ENCODE measurements around the gene VRTN.

Gene VRTN

DNA sequence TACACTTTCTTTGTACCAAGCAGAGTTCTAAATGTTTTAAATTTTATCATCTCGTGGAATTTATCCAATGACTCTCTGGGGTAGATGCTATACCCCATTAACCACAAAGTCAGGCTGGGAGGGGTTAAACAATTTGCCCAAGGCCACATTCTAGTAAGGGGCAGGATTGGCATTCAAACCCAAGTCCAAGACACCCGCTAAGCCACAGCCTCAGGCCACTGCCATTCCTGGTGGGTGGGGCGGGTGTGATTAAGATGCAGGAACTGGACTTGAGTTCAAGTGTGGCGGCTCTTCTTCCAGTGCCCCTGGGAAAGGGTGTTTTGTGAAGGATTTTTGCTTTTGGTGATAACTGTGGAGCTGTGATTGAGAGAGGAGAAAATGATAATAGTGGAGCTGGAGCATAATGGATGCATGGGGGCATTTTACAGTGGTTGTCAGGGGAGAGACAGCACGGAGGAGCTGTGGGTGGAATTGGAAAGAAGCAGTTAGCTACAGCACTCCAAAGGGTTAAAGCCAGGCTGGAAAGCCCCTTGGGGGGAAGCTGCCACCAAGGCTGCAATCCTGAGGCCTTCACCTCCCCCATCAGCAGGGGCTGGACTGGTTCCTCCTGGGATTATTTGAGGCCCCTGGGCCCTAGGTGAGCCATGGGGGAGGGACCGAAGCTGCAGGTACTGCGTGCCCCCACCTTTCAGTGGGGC, 1.0 kb upstream of the VRTN start:
- TF ChIP-seq POLR2AphosphoS5 (IDR thresholded peaks at IDR 0.05; ENCODE audit: low read depth), result no peak
- no peaks in the 10 kb centered on the region for H3K27me3 ChIP-seq (ENCODE audit: insufficient read depth, poor library complexity, severe bottlenecking)
- H3K27ac ChIP-seq (replicated peaks), result no peak overlapping the region
- H3K4me3 ChIP-seq (replicated peaks; ENCODE audit: insufficient read depth, low read length), result no peak overlapping the region
- DNase-seq (ENCODE audit: low read depth in 1 of 2, low spot score in 1 of 2), result no peak

DNA sequence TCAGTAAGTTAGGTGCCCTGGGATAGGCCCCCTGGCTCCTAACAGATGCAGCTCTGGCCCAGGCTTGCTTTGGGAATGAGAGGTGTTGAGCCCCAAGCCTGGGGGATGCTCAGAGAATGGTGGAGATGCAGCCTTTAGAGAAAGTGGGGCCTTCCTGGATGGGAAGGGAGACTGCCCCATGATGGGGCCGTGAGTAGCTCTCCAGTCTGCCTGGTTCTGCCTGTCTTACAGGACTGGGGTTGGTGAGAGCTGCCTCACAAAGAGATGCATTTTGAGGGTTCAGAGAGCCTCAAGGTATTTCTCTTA, 523 bp upstream of the VRTN start:
- no peak overlapping the region for H3K4me3 ChIP-seq (replicated peaks; ENCODE audit: insufficient read depth, low read length)
- DNase-seq (ENCODE audit: low read depth in 1 of 2, low spot score in 1 of 2), result no peak
- no peaks in the 10 kb centered on the region for H3K27me3 ChIP-seq (ENCODE audit: insufficient read depth, poor library complexity, severe bottlenecking)
- no peak for TF ChIP-seq GABPA (IDR thresholded peaks at IDR 0.05; ENCODE audit: low read depth)
- no peak for TF ChIP-seq SPI1 (IDR thresholded peaks at IDR 0.05; ENCODE audit: borderline replicate concordance, low read depth)
- TF ChIP-seq, protein P1, sequence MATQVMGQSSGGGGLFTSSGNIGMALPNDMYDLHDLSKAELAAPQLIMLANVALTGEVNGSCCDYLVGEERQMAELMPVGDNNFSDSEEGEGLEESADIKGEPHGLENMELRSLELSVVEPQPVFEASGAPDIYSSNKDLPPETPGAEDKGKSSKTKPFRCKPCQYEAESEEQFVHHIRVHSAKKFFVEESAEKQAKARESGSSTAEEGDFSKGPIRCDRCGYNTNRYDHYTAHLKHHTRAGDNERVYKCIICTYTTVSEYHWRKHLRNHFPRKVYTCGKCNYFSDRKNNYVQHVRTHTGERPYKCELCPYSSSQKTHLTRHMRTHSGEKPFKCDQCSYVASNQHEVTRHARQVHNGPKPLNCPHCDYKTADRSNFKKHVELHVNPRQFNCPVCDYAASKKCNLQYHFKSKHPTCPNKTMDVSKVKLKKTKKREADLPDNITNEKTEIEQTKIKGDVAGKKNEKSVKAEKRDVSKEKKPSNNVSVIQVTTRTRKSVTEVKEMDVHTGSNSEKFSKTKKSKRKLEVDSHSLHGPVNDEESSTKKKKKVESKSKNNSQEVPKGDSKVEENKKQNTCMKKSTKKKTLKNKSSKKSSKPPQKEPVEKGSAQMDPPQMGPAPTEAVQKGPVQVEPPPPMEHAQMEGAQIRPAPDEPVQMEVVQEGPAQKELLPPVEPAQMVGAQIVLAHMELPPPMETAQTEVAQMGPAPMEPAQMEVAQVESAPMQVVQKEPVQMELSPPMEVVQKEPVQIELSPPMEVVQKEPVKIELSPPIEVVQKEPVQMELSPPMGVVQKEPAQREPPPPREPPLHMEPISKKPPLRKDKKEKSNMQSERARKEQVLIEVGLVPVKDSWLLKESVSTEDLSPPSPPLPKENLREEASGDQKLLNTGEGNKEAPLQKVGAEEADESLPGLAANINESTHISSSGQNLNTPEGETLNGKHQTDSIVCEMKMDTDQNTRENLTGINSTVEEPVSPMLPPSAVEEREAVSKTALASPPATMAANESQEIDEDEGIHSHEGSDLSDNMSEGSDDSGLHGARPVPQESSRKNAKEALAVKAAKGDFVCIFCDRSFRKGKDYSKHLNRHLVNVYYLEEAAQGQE (IDR thresholded peaks at IDR 0.05; ENCODE audit: insufficient replicate concordance, low read depth), result no peak
- no peak for TF ChIP-seq POLR2AphosphoS5 (IDR thresholded peaks at IDR 0.05; ENCODE audit: low read depth)
- TF ChIP-seq, protein P2, sequence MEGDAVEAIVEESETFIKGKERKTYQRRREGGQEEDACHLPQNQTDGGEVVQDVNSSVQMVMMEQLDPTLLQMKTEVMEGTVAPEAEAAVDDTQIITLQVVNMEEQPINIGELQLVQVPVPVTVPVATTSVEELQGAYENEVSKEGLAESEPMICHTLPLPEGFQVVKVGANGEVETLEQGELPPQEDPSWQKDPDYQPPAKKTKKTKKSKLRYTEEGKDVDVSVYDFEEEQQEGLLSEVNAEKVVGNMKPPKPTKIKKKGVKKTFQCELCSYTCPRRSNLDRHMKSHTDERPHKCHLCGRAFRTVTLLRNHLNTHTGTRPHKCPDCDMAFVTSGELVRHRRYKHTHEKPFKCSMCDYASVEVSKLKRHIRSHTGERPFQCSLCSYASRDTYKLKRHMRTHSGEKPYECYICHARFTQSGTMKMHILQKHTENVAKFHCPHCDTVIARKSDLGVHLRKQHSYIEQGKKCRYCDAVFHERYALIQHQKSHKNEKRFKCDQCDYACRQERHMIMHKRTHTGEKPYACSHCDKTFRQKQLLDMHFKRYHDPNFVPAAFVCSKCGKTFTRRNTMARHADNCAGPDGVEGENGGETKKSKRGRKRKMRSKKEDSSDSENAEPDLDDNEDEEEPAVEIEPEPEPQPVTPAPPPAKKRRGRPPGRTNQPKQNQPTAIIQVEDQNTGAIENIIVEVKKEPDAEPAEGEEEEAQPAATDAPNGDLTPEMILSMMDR (IDR thresholded peaks at IDR 0.05; ENCODE audit: insufficient read depth, low read length), result no peak
- H3K27ac ChIP-seq (replicated peaks), result no peak overlapping the region

DNA sequence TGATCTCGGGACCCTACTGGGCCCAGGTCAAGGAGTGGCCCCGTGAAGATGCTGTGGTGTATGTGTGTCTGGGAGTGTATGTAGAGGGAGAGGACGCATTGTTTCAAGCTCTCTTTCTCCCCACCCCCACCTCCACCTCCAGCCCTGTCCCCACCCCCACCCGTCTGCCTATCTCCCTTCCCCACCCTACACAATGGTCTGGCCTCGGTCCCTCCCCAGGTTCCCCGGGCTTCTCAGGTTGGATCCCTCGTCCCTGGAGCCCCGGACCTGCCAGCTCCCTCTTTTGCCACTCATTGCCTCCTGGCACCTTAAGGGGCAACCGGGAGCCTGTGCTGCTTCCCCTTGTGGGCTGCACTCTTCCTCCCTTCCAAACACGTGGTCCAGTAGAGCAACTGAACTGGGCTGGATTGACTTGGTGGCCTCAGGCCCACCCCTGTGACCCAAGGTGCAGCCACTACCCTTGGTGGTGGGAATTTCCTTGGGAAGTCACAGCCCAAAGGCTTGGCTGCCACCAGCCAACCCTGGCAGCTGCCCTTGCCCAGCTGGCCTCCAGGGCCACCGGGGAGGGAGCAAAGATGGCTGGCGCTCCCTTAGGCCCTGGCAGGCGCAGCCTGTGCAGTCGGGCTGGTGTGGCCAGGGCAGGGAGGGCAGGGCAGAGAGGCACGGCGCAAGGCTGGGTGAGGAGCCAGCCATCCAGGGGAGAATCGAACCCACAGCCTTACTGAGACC, 628 bp downstream of the VRTN start:
- TF ChIP-seq, protein P2 (IDR thresholded peaks at IDR 0.05; ENCODE audit: insufficient read depth, low read length), result no peak
- TF ChIP-seq GABPA (IDR thresholded peaks at IDR 0.05; ENCODE audit: low read depth) (no peak), POLR2AphosphoS5 (IDR thresholded peaks at IDR 0.05; ENCODE audit: low read depth) (no peak), SPI1 (IDR thresholded peaks at IDR 0.05; ENCODE audit: borderline replicate concordance, low read depth) (no peak)
- TF ChIP-seq, protein P1 (IDR thresholded peaks at IDR 0.05; ENCODE audit: insufficient replicate concordance, low read depth), result no peak
- Histone ChIP-seq H3K27ac (replicated peaks) (no peak overlapping the region), H3K27me3 (ENCODE audit: insufficient read depth, poor library complexity, severe bottlenecking) (no peaks in the 10 kb centered on the region), H3K4me3 (replicated peaks; ENCODE audit: insufficient read depth, low read length) (no peak overlapping the region)
- no peak for DNase-seq (ENCODE audit: low read depth in 1 of 2, low spot score in 1 of 2)

DNA sequence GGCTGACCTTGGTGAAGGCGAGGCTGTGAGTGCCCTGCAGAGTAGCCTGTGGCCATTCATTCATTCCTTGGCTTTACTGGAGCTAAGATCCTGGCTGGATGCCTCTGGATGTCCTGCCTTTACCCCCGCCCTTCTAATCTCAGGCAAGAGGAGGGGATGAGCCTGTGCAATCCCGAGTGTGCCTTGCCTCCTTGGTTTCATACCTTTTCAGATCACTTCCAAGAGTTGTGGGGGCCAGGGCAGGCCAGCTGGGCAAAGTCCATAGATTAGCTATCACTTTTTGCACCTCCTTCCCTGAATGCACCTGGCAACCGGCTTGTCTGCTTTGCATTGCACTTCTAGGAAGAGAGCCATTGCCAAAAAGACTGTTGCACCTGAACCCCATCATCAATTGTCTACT, 1.5 kb downstream of the VRTN start:
- H3K4me3 ChIP-seq (replicated peaks; ENCODE audit: insufficient read depth, low read length), result no peak overlapping the region
- no peak overlapping the region for H3K27ac ChIP-seq (replicated peaks)
- H3K27me3 ChIP-seq (ENCODE audit: insufficient read depth, poor library complexity, severe bottlenecking), result no peaks in the 10 kb centered on the region
- no peak for DNase-seq (ENCODE audit: low read depth in 1 of 2, low spot score in 1 of 2)
- TF ChIP-seq GABPA (IDR thresholded peaks at IDR 0.05; ENCODE audit: low read depth) (no peak), SPI1 (IDR thresholded peaks at IDR 0.05; ENCODE audit: borderline replicate concordance, low read depth) (no peak), POLR2AphosphoS5 (IDR thresholded peaks at IDR 0.05; ENCODE audit: low read depth) (no peak)
- TF ChIP-seq, protein P2 (IDR thresholded peaks at IDR 0.05; ENCODE audit: insufficient read depth, low read length), result no peak
- TF ChIP-seq, protein P1 (IDR thresholded peaks at IDR 0.05; ENCODE audit: insufficient replicate concordance, low read depth), result no peak

All from HL-60 (cell line).